ENCODE measurements around the gene DLG2. TPM values are rescaled to one million over a fixed set of nuclear protein-coding genes. Genes with fewer than 3 reads are reported as not detected.
"Not testable (repeated sequence)": the region's sequence is repeated elsewhere in the genome, so short reads cannot be mapped to it uniquely, and the experiment has no call there.

Gene DLG2
- total RNA-seq, 1 donor from 2014 or later, result 25.3 TPM

GRCh38 chr11:84790849-84791427, 836.2 kb downstream of the DLG2 start:
- no peak for DNase-seq (ENCODE audit: low spot score)

GRCh38 chr11:84788220-84788619, 838.9 kb downstream of the DLG2 start:
- no peak for DNase-seq (ENCODE audit: low spot score)

- not testable (repeated sequence) for DNase-seq (ENCODE audit: low spot score)
Measured at GRCh38 chr11:84784158-84784557, 843.0 kb downstream of the DLG2 start.

- DNase-seq (ENCODE audit: low spot score), result peak; percentile 53
Measured at GRCh38 chr11:84780689-84781293, 846.4 kb downstream of the DLG2 start.

GRCh38 chr11:84775503-84775902, 851.6 kb downstream of the DLG2 start:
- DNase-seq (ENCODE audit: low spot score), result no peak

- DNase-seq (ENCODE audit: low spot score), result no peak
Measured at GRCh38 chr11:84763931-84764330, 863.2 kb downstream of the DLG2 start.

GRCh38 chr11:84757711-84758110, 869.4 kb downstream of the DLG2 start:
- DNase-seq (ENCODE audit: low spot score), result no peak

- DNase-seq (ENCODE audit: low spot score), result no peak
Measured at GRCh38 chr11:84751371-84751770, 875.8 kb downstream of the DLG2 start.

GRCh38 chr11:84747871-84748270, 879.3 kb downstream of the DLG2 start:
- DNase-seq (ENCODE audit: low spot score), result no peak

GRCh38 chr11:84740050-84740449, 887.1 kb downstream of the DLG2 start:
- DNase-seq (ENCODE audit: low spot score), result no peak

GRCh38 chr11:84724256-84724655, 902.9 kb downstream of the DLG2 start:
- DNase-seq (ENCODE audit: low spot score), result no peak

GRCh38 chr11:84722583-84723108, 904.5 kb downstream of the DLG2 start:
- DNase-seq (ENCODE audit: low spot score), result no peak

GRCh38 chr11:84721561-84721961, 905.6 kb downstream of the DLG2 start:
- no peak for DNase-seq (ENCODE audit: low spot score)

GRCh38 chr11:84720706-84721402, 906.3 kb downstream of the DLG2 start:
- DNase-seq (ENCODE audit: low spot score), result peak; percentile 29

GRCh38 chr11:84719935-84720577, 907.1 kb downstream of the DLG2 start:
- no peak for DNase-seq (ENCODE audit: low spot score)

GRCh38 chr11:84714316-84714780, 912.8 kb downstream of the DLG2 start:
- DNase-seq (ENCODE audit: low spot score), result peak; percentile 43

- DNase-seq (ENCODE audit: low spot score), result peak; percentile 4
Measured at GRCh38 chr11:84691830-84692229, 935.3 kb downstream of the DLG2 start.

GRCh38 chr11:84687433-84687832, 939.7 kb downstream of the DLG2 start:
- no peak for DNase-seq (ENCODE audit: low spot score)

GRCh38 chr11:84686716-84687115, 940.4 kb downstream of the DLG2 start:
- peak; percentile 17 for DNase-seq (ENCODE audit: low spot score)

- no peak for DNase-seq (ENCODE audit: low spot score)
Measured at GRCh38 chr11:84685976-84686375, 941.2 kb downstream of the DLG2 start.

- DNase-seq (ENCODE audit: low spot score), result no peak
Measured at GRCh38 chr11:84685149-84685548, 942.0 kb downstream of the DLG2 start.

- DNase-seq (ENCODE audit: low spot score), result no peak
Measured at GRCh38 chr11:84681456-84681855, 945.7 kb downstream of the DLG2 start.

All from umbilical cord (tissue), 2 donors.